Stimulated activated CD8-positive, alpha-beta memory T cell treated with anti-CD3 and anti-CD28 coated beads, Interleukin-7, amount 100 ng/mL, for 24 hours (primary cell): ENCODE measurements around the gene SAMSN1.
"Not testable (repeated sequence)": the region's sequence is repeated elsewhere in the genome, so short reads cannot be mapped to it uniquely, and the experiment has no call there.

Experiments
- DNase-seq: peaks from one replicate; pipeline ENCODE4 v3.0.0-alpha.2; 2020; ENCODE audit warnings: low read depth

Gene SAMSN1

GRCh38 chr21:14566894-14567293 lies 20.8 kb upstream of the SAMSN1 start:
- DNase-seq, result no peak

- no peak for DNase-seq
Measured at GRCh38 chr21:14562959-14563358, 16.8 kb upstream of the SAMSN1 start.

GRCh38 chr21:14560555-14560954 lies 14.4 kb upstream of the SAMSN1 start:
- DNase-seq, result no peak

- DNase-seq, result no peak
Measured at GRCh38 chr21:14560139-14560538, 14.0 kb upstream of the SAMSN1 start.

DNA sequence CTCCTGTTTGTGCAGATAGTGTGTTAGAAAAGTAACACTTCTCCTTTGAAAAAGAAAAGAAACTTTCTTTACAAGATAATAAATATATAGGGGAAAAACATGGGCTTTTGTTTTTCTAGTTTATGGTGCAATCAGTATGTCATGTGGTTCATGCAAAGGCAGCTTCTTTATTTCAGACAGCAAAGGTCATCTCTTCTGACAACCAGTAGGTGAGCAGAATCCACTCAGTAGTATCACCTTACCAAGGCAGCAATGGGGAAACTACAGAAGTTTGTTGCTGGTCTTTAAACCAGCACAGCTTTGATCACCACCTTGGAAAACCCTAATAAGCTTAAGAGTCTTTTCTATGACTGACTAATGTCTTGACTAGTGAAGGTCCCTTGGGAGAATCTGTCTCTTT lies 13.0 kb upstream of the SAMSN1 start:
- no peak for DNase-seq

- DNase-seq, result no peak
Measured at GRCh38 chr21:14557413-14557812, 11.3 kb upstream of the SAMSN1 start.

DNA sequence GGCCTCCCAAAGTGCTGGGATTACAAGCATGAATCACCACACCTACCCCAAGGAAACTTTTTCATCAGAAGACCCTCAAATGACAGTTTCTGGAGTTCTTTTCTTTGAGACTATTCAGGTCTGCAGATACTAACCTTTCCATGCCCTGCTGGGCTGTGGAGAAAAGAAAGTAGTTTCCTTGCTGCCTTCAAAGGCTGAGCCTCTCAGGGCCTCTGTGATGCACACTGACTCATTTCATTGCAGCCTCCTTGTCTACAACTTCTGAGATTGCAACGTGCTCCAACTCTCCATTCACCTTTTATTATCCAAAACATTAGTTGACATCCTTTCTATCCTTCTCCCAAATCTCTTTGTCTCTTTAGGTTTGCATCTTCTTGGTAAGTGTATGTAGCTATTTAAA lies 8.8 kb upstream of the SAMSN1 start:
- DNase-seq, result no peak

- DNase-seq, result no peak
Measured at GRCh38 chr21:14553422-14553821, 7.3 kb upstream of the SAMSN1 start.

DNA sequence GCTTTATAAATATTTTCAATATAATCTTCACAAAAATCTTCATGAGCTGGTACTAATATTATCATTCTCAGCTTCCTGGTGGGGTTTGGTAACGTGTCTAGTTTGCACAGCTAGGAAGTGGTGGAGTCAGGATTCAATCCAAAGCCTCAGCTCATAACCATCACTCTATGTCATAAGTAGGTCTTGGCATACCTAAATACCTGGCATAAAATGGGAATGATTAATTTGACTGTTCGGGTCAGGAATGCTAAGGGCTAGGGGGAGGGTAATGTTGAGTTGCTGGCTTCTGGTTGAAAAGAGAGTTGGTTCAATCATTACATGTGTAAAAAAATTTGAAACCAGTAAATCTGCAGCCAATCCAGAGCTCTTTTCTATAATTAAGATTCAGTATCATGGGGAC lies 5.6 kb upstream of the SAMSN1 start:
- DNase-seq, result no peak

DNA sequence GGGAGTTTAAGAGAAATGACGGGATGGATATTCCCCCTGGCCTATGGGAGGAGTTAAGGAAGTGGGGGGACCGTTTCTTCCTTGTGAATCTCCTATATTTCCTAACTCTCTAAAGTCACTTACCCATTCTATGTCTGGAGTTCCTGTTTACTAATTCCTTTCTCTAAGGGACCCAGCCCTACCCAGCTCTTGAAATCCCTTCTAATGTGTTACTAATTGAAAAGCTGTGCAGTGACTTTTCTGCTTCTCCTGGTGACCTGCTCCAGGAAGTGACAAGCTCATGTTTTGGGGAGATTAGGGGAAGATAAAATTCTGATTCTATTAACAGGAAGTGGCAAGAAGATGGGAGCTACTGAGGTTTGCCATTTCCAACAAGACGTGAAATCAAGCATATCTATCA lies 4.0 kb upstream of the SAMSN1 start:
- no peak for DNase-seq

GRCh38 chr21:14548779-14549178 lies 2.7 kb upstream of the SAMSN1 start:
- no peak for DNase-seq

- no peak for DNase-seq
Measured at GRCh38 chr21:14547834-14548513, 1.9 kb upstream of the SAMSN1 start.

- DNase-seq, result not testable (repeated sequence)
Measured at GRCh38 chr21:14546719-14547118, 604 bp upstream of the SAMSN1 start.

GRCh38 chr21:14543983-14544382 lies 2.1 kb downstream of the SAMSN1 start:
- no peak for DNase-seq

GRCh38 chr21:14542638-14543037 lies 3.5 kb downstream of the SAMSN1 start:
- DNase-seq, result no peak

GRCh38 chr21:14541841-14542490 lies 4.1 kb downstream of the SAMSN1 start:
- no peak for DNase-seq

GRCh38 chr21:14538483-14538882 lies 7.6 kb downstream of the SAMSN1 start:
- DNase-seq, result no peak

DNA sequence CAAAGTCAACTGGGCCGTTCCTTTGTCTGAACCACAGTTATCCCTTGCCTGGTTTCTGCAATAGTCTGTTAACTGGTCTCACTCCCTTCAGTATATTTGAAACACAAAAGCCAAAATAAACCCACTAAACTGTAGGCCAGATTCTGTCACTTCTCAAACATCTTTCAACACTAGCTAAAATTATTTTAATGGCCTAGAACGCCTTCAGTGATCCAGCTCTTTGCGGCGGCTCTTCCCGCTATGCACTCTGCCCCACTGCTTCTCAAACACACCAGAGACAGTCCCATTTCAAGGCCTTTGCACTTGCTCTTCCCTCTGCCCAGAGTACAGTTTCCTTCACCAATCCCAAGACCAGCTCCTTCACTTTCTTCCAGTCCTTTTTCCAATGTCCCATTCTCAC lies 9.2 kb downstream of the SAMSN1 start:
- no peak for DNase-seq

DNA sequence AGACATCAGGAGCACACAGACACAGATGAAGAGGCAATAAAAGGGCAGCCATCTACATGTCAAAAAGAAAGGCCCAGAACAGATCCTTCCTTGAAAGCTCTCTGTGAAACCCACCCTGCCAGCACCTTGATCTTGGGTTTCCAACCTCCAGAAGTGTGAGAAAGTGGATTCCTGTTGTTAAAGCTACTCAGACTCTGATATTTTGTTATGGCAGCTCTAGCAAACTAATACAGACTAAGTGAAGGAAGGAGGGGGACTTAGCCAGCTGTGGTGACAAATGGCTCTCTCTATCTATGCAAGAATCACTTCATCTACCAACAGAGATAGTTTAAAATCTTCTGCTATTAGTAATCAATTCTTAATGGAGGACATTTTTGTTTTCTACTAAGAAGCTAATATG lies 10.4 kb downstream of the SAMSN1 start:
- no peak for DNase-seq

GRCh38 chr21:14533499-14534428 lies 12.4 kb downstream of the SAMSN1 start:
- DNase-seq, result no peak

DNA sequence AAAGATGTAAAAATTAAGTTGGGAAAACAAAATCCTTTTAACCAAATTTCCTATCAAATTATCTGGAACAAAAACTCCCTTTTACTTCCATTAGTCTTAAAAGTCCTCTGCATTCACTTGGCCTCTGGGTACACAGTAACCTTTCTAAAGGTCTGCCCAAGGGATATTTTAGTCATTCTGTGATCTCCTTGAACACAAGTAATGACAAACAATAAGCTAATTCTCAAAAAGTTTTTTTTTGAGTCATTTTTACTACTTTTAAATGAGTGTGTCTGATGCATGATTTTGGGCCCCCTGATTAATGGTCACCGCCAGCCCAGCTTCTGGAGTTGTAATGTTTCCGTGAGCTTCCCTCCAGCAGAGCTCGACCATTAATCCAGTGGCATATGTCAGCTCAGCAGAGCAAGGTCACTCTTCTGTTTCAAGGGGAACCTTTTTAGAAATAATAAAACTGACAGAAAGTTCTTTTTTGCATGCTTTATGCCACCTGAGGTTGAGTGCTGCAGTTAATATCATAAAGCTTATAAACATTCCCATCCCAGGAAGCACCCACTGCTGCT lies 14.3 kb downstream of the SAMSN1 start:
- DNase-seq, result no peak

DNA sequence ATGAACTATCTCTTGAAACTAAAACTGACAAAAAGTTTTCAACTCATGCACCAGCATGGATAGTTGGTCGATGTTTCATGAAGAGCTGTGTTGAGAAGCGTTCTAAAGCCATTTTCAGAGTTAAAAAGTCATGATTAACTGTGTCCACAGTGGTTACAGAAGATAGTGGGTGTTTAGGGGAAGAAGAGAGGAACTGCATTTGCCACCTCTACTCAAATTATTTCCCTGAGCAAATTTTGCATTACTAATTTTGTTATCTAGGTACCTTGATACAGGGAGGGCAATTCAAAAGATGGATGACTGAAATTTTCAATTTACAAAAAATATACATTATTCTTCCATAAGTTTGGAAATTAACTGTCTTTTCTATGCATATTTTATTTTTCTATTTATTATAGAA lies 15.5 kb downstream of the SAMSN1 start:
- no peak for DNase-seq

DNA sequence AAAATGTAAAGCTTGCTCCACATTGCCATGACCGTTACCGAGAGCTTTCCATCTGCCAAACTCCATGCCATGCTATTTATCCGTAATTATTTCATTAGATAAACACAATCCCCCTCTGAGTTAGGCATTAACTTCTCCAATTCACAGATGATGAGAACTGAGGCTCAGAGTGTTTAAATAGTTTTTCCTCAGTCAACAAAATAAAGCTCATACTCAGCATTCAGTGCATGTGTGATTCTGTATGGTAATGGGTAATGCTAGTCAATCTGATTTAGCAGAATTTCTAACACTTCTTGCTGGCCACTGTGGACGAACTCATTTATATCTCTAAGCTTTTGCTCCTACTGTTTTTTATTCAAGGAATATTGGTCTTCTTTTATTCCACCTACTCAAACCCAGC lies 17.3 kb downstream of the SAMSN1 start:
- no peak for DNase-seq
